Neural crest cell (in vitro differentiated cells): ENCODE results near the gene TAOK3. TPM values are rescaled to one million over a fixed set of nuclear protein-coding genes. Genes with fewer than 3 reads are reported as not detected.

Source experiments
- DNase-seq: peaks from one replicate; pipeline ENCODE4 v3.0.0; 2021; ENCODE audit warnings: low read depth, mixed read lengths, low spot score
- H3K27ac Mint-ChIP-seq: one replicate; pipeline ENCODE4 v1.8.0; 2021; ENCODE audit warnings: mild to moderate bottlenecking, mixed read lengths; ENCODE audit not compliant: unreplicated experiment
- H3K27me3 Mint-ChIP-seq: 2 replicates; pipeline ENCODE4 v1.8.0; 2021; ENCODE audit warnings: low read depth, mild to moderate bottlenecking, mixed read lengths
- H3K36me3 Mint-ChIP-seq: 2 replicates; pipeline ENCODE4 v1.8.0; 2021; ENCODE audit warnings: low read depth, mild to moderate bottlenecking, mixed read lengths
- H3K4me1 Mint-ChIP-seq: 2 replicates; pipeline ENCODE4 v1.8.0; 2021; ENCODE audit warnings: mixed read lengths
- H3K4me3 Mint-ChIP-seq: one replicate; pipeline ENCODE4 v1.8.0; 2021; ENCODE audit warnings: mild to moderate bottlenecking, mixed read lengths
- H3K9me3 Mint-ChIP-seq: 2 replicates; pipeline ENCODE4 v1.8.0; 2021; ENCODE audit warnings: mixed read lengths
- CTCF ChIP-seq: fragments of 200-600 bp; sonication (generic); conservative IDR thresholded peaks from 2 replicates; pipeline ENCODE4 v1.5.0; 2021; ENCODE audit warnings: antibody characterized with exemption, mild to moderate bottlenecking
- total RNA-seq: library from RNA; stranded (reverse); gene quantifications from 2 replicates; pipeline ENCODE4 v1.2.1, GENCODE V29; 2021

The TAOK3 gene
- total RNA-seq, 1 donor from 2014 or later: 15.2 TPM

- peaks cover 23% of the 10 kb centered on the region for H3K4me1 Mint-ChIP-seq
- DNase-seq: no peak
- no peak overlapping the region for H3K4me3 Mint-ChIP-seq
- H3K27ac Mint-ChIP-seq: no peak overlapping the region
- TF ChIP-seq CTCF: no peak
- H3K27me3 Mint-ChIP-seq: no peaks in the 10 kb centered on the region
- H3K9me3 Mint-ChIP-seq: no peaks in the 10 kb centered on the region
- H3K36me3 Mint-ChIP-seq: no peaks in the 10 kb centered on the region
Observed at GRCh38 chr12:118183711-118184110, 189.0 kb downstream of the TAOK3 start.

DNA sequence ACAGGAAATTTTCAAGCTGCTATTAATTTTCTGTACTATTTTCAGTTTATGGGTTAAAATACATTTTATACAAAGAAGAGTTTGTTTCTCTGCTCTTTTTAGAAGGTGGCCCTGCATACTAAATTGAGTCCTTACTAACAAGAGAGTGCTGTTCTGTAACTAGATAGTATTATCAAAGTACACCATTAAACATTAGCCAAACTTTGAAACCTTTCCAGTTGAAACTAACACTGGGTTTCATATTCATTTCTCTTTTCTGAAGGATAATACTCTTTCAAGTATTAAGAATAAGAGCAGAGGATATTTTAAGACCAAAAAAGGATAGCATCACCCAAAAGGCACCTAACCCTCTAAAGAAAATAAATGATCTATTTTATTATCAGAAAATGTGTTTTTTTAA is 189.6 kb downstream of the TAOK3 start:
- no peak for DNase-seq
- Mint-ChIP-seq H3K4me1 (peaks cover 17% of the 10 kb centered on the region), H3K27ac (no peak overlapping the region), H3K36me3 (no peaks in the 10 kb centered on the region), H3K9me3 (no peaks in the 10 kb centered on the region), H3K4me3 (no peak overlapping the region), H3K27me3 (no peaks in the 10 kb centered on the region)
- TF ChIP-seq CTCF: no peak

DNA sequence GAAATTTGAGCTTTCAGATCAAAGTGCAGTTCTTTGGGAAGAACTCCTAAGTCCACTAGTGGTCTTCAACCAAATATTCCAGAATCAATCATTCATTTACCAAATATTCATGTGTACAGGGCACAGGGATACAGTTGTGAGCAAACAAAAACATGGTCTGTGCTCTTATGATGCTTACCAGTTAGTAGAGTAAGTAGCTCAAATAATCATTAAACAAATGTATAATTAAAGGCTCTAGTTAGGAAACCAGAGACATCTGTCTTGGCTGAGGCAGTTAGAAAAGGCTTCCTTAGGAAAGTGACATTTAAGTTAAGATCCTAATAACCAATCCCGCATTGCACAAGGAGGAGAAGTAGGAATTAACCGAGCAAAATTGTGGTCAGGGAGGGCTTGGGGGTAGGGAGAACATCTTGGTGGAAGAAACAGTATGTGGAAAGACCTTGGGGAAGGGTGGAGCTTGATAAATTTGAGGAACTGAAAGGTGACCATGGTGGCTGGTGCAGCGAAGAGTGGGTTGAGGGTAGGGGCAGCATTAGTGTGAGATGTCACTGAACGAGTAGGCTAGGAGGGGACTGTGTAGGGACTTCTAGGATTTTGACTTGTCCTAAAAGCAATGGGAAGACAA is 196.8 kb downstream of the TAOK3 start:
- TF ChIP-seq CTCF: no peak
- H3K4me3 Mint-ChIP-seq: no peak overlapping the region
- DNase-seq: no peak

GRCh38 chr12:118166946-118167345 is 205.8 kb downstream of the TAOK3 start:
- no peaks in the 10 kb centered on the region for H3K9me3 Mint-ChIP-seq

More for the DNA sequence above, 196.8 kb downstream of the TAOK3 start:
- Mint-ChIP-seq H3K27ac (no peak overlapping the region), H3K9me3 (no peaks in the 10 kb centered on the region), H3K36me3 (peaks cover 7% of the 10 kb centered on the region), H3K27me3 (no peaks in the 10 kb centered on the region), H3K4me1 (no peaks in the 10 kb centered on the region)

GRCh38 chr12:118164798-118165486 is 207.8 kb downstream of the TAOK3 start:
- H3K27ac Mint-ChIP-seq: no peak overlapping the region
- H3K4me3 Mint-ChIP-seq: no peak overlapping the region
- no peaks in the 10 kb centered on the region for H3K27me3 Mint-ChIP-seq
- peaks cover 3% of the 10 kb centered on the region for H3K36me3 Mint-ChIP-seq
- no peaks in the 10 kb centered on the region for H3K9me3 Mint-ChIP-seq
- no peaks in the 10 kb centered on the region for H3K4me1 Mint-ChIP-seq
- DNase-seq: peak; percentile 39
- peak; percentile 73 for TF ChIP-seq CTCF

More at GRCh38 chr12:118166946-118167345, 205.8 kb downstream of the TAOK3 start:
- TF ChIP-seq CTCF: no peak
- no peaks in the 10 kb centered on the region for H3K4me1 Mint-ChIP-seq
- H3K36me3 Mint-ChIP-seq: peaks cover 3% of the 10 kb centered on the region
- H3K27ac Mint-ChIP-seq: no peak overlapping the region
- DNase-seq: no peak
- no peaks in the 10 kb centered on the region for H3K27me3 Mint-ChIP-seq
- no peak overlapping the region for H3K4me3 Mint-ChIP-seq
